WTC11 (cell line): ENCODE measurements around the gene CACNA2D4.

Source experiments
- CREB1 ChIP-seq: sonication (generic); formaldehyde crosslinking; IDR thresholded peaks from 2 replicates; pipeline ENCODE4 v1.8.0; 2023; ENCODE audit warnings: mild to moderate bottlenecking, missing genetic modification reagents
- CTCF ChIP-seq: fragments of 200-600 bp; IDR thresholded peaks from 2 replicates; pipeline ENCODE4 v1.8.0; 2022; ENCODE audit warnings: antibody characterized with exemption
- FOXK1 ChIP-seq: sonication (generic); formaldehyde crosslinking; IDR thresholded peaks from 2 replicates; pipeline ENCODE4 v1.8.0; 2022; ENCODE audit warnings: mild to moderate bottlenecking, moderate library complexity, missing genetic modification reagents
- GRHL2 ChIP-seq: fragments of 250-450 bp; sonication (Bioruptor Pico); IDR thresholded peaks from 2 replicates; pipeline ENCODE4 v1.8.0; 2022; ENCODE audit warnings: mild to moderate bottlenecking, moderate library complexity; ENCODE audit not compliant: insufficient replicate concordance, severe bottlenecking
- IRF1 ChIP-seq: sonication (generic); formaldehyde crosslinking; IDR thresholded peaks from 2 replicates; pipeline ENCODE4 v1.8.0; 2023; ENCODE audit warnings: missing genetic modification reagents
- KAT7 ChIP-seq: sonication (generic); formaldehyde crosslinking; IDR thresholded peaks from 2 replicates; pipeline ENCODE4 v1.8.1; 2023; ENCODE audit warnings: missing genetic modification reagents, mild to moderate bottlenecking, borderline replicate concordance
- MAX ChIP-seq: sonication (generic); formaldehyde crosslinking; IDR thresholded peaks from 2 replicates; pipeline ENCODE4 v1.8.0; 2022; ENCODE audit warnings: mild to moderate bottlenecking, missing genetic modification reagents
- MYBL2 ChIP-seq: sonication (generic); formaldehyde crosslinking; IDR thresholded peaks from 2 replicates; pipeline ENCODE4 v1.8.1; 2023; ENCODE audit warnings: mild to moderate bottlenecking, moderate library complexity, missing genetic modification reagents
- NFATC4 ChIP-seq: fragments of 250-450 bp; sonication (Bioruptor Pico); IDR thresholded peaks from 2 replicates; pipeline ENCODE4 v1.9.0; 2021; ENCODE audit warnings: mild to moderate bottlenecking
- TCF7 ChIP-seq: sonication (generic); formaldehyde crosslinking; IDR thresholded peaks from 2 replicates; pipeline ENCODE4 v1.8.0; 2022; ENCODE audit warnings: mild to moderate bottlenecking, low read depth, missing genetic modification reagents, moderate library complexity
- USF2 ChIP-seq: sonication (generic); formaldehyde crosslinking; IDR thresholded peaks from 2 replicates; pipeline ENCODE4 v1.8.1; 2023; ENCODE audit warnings: mild to moderate bottlenecking, missing genetic modification reagents, moderate library complexity

- TF ChIP-seq TCF7 (CRISPR knock-in tag), result no peak
- TF ChIP-seq GRHL2, result no peak
- TF ChIP-seq CREB1, result no peak
- TF ChIP-seq CTCF, result no peak
- no peak for TF ChIP-seq IRF1 (CRISPR knock-in tag)
- TF ChIP-seq MYBL2 (CRISPR knock-in tag), result no peak
- no peak for TF ChIP-seq NFATC4 (CRISPR knock-in tag)
- no peak for TF ChIP-seq MAX (CRISPR knock-in tag)
- no peak for TF ChIP-seq USF2
- TF ChIP-seq FOXK1 (CRISPR knock-in tag), result no peak
- TF ChIP-seq KAT7 (CRISPR knock-in tag), result no peak
These were observed 55.5 kb downstream of the CACNA2D4 start for GRCh38 chr12:1862973-1863372.
